H1 (cell line): ENCODE results near the gene EFHC1. TPM values are rescaled to one million over a fixed set of nuclear protein-coding genes. Genes with fewer than 3 reads are reported as not detected.

Experiments used
- CTCF ChIA-PET: fragments of 300-600 bp; sonication (Branson Sonifier 250); formaldehyde crosslinking; loops from one replicate; lab custom pipeline; 2021; ENCODE audit not compliant: partially characterized antibody; lab: Charles Lee
- POLR2A ChIA-PET: fragments of 300-600 bp; sonication (Branson Sonifier 250); formaldehyde crosslinking; loops from one replicate; lab custom pipeline; 2021; ENCODE audit warnings: inconsistent platforms; ENCODE audit not compliant: partially characterized antibody; lab: Charles Lee
- DNase-seq, 2 experiments: peaks; one replicate each; pipeline versions ENCODE4 v3.0.0 to v3.0.0-alpha.2; 2010 to 2022; ENCODE audit warnings: low spot score in 2 of 2, low read depth in 1 of 2, mixed read lengths in 1 of 2
- FAIRE-seq: peaks from 2 replicates; lab custom pipeline; 2011; peaks lifted over from hg19 to GRCh38; lab: Jason Lieb, UNC
- H2AFZ ChIP-seq: 2 replicates; pipeline ENCODE4 v1.8.1; 2012; ENCODE audit warnings: low read length, inconsistent platforms
- H2AK5ac ChIP-seq: 2 replicates; pipeline ENCODE4 v1.6.1; 2013; ENCODE audit warnings: low read depth, low read length
- H2BK120ac ChIP-seq: replicated peaks from 2 replicates; pipeline ENCODE3; 2013; ENCODE audit warnings: low read depth, low read length, inconsistent platforms
- H2BK12ac ChIP-seq: 2 replicates; pipeline ENCODE4 v1.6.1; 2013; ENCODE audit warnings: low read depth, low read length
- H2BK15ac ChIP-seq: 2 replicates; pipeline ENCODE4 v1.6.1; 2013; ENCODE audit warnings: low read length
- H2BK20ac ChIP-seq: 2 replicates; pipeline ENCODE4 v1.6.1; 2013; ENCODE audit warnings: low read length
- H2BK5ac ChIP-seq: 2 replicates; pipeline ENCODE4 v1.6.1; 2013; ENCODE audit warnings: low read depth, low read length
- H3K14ac ChIP-seq: 2 replicates; pipeline ENCODE4 v1.6.1; 2013; ENCODE audit warnings: inconsistent platforms; ENCODE audit not compliant: insufficient read length
- H3K18ac ChIP-seq: 2 replicates; pipeline ENCODE4 v1.6.1; 2013; ENCODE audit warnings: low read length; ENCODE audit errors: extremely low read depth
- H3K23ac ChIP-seq: 2 replicates; pipeline ENCODE4 v1.6.1; 2013; ENCODE audit warnings: inconsistent platforms; ENCODE audit not compliant: insufficient read length
- H3K23me2 ChIP-seq: 2 replicates; pipeline ENCODE4 v1.6.1; 2013; ENCODE audit warnings: low read depth, low read length
- H3K27ac ChIP-seq: 2 replicates; pipeline ENCODE4 v1.6.1; 2011; ENCODE audit warnings: low read depth, low read length, inconsistent platforms
- H3K27me3 ChIP-seq, 4 experiments: replicated peaks in 1 of 4; 1 replicate in 1 of 4; 2 replicates in 3 of 4; pipeline versions ENCODE4 v1.6.1 to v1.8.1; 2011 to 2013; ENCODE audit warnings: low read length in 3 of 4, mild to moderate bottlenecking in 3 of 4, inconsistent platforms in 2 of 4, mixed read lengths in 2 of 4, moderate library complexity in 1 of 4; ENCODE audit not compliant: control insufficient read depth in 3 of 4, insufficient read depth in 3 of 4; ENCODE audit errors: extremely low read depth in 1 of 4
- H3K36me3 ChIP-seq, 4 experiments: 2 replicates each; pipeline versions ENCODE4 v1.6.1 to v1.8.1; 2011 to 2013; ENCODE audit warnings: mild to moderate bottlenecking in 4 of 4, low read length in 3 of 4, moderate library complexity in 2 of 4, control low read depth in 1 of 4, inconsistent platforms in 1 of 4; ENCODE audit not compliant: insufficient read depth in 4 of 4, control insufficient read depth in 2 of 4
- H3K4ac ChIP-seq: replicated peaks from 2 replicates; pipeline ENCODE3; 2013; ENCODE audit warnings: low read length, low read depth, mixed read lengths, inconsistent platforms; ENCODE audit not compliant: insufficient read length
- H3K4me1 ChIP-seq, 4 experiments: replicated peaks in 1 of 4; 1 replicate in 1 of 4; 2 replicates in 3 of 4; pipeline versions ENCODE4 v1.6.1 to v1.8.1; 2011 to 2013; ENCODE audit warnings: low read length in 3 of 4, inconsistent platforms in 2 of 4, mixed read lengths in 1 of 4; ENCODE audit not compliant: insufficient read depth in 4 of 4, control insufficient read depth in 3 of 4
- H3K4me2 ChIP-seq, 2 experiments: 2 replicates each; pipeline versions ENCODE4 v1.6.1 to v1.8.1; 2011 to 2013; ENCODE audit warnings: low read depth in 2 of 2, low read length in 2 of 2, control low read depth in 1 of 2, inconsistent platforms in 1 of 2, mild to moderate bottlenecking in 1 of 2; ENCODE audit not compliant: insufficient read depth in 1 of 2
- H3K4me3 ChIP-seq, 4 experiments: fragments of 200-600, 300-600 bp in 1 of 4; sonication (generic), shearing (Covaris generic), sonication (Bioruptor Twin) in 1 of 4; 2 replicates each; pipeline versions ENCODE4 v1.5.1 to v1.8.1; 2011 to 2016; ENCODE audit warnings: low read length in 4 of 4, low read depth in 3 of 4, control low read depth in 2 of 4, inconsistent platforms in 2 of 4, mild to moderate bottlenecking in 2 of 4, mixed read lengths in 1 of 4, moderate library complexity in 1 of 4; ENCODE audit not compliant: insufficient read depth in 2 of 4; ENCODE audit errors: extremely low read depth in 1 of 4
- H3K56ac ChIP-seq: replicated peaks from 2 replicates; pipeline ENCODE3; 2013; ENCODE audit warnings: low read depth, mild to moderate bottlenecking, mixed read lengths, low read length, inconsistent platforms; ENCODE audit not compliant: insufficient read length
- H3K79me1 ChIP-seq: 2 replicates; pipeline ENCODE4 v1.6.1; 2013; ENCODE audit warnings: low read depth, low read length, control low read depth
- H3K79me2 ChIP-seq, 2 experiments: 2 replicates each; pipeline versions ENCODE4 v1.6.1 to v1.8.1; 2012 to 2013; ENCODE audit warnings: low read length in 2 of 2, mild to moderate bottlenecking in 2 of 2, inconsistent platforms in 1 of 2; ENCODE audit not compliant: insufficient read depth in 2 of 2, control insufficient read depth in 1 of 2
- H3K9ac ChIP-seq, 4 experiments: replicated peaks in 1 of 4; 1 replicate in 1 of 4; 2 replicates in 3 of 4; pipeline versions ENCODE4 v1.6.1 to v1.8.1; 2011 to 2013; ENCODE audit warnings: low read depth in 3 of 4, low read length in 3 of 4, control low read depth in 2 of 4, mild to moderate bottlenecking in 2 of 4, moderate library complexity in 2 of 4, inconsistent platforms in 1 of 4; ENCODE audit errors: extremely low read depth in 1 of 4
- H3K9me3 ChIP-seq, 2 experiments: 2 replicates each; pipeline versions ENCODE4 v1.6.1 to v1.8.1; 2012 to 2013; ENCODE audit warnings: mild to moderate bottlenecking in 2 of 2, moderate library complexity in 2 of 2, control low read depth in 1 of 2, inconsistent platforms in 1 of 2, low read depth in 1 of 2, low read length in 1 of 2, mixed read lengths in 1 of 2; ENCODE audit not compliant: insufficient read depth in 2 of 2
- H4K20me1 ChIP-seq, 2 experiments: replicated peaks in 1 of 2; 2 replicates each; pipeline versions ENCODE3 to v1.8.1; 2011 to 2013; ENCODE audit warnings: inconsistent platforms in 2 of 2, low read length in 2 of 2, mild to moderate bottlenecking in 1 of 2; ENCODE audit not compliant: insufficient read depth in 2 of 2, control insufficient read depth in 1 of 2
- H4K5ac ChIP-seq: 2 replicates; pipeline ENCODE4 v1.6.1; 2013; ENCODE audit warnings: low read length, low read depth, mixed read lengths, inconsistent platforms; ENCODE audit not compliant: insufficient read length
- H4K8ac ChIP-seq: 2 replicates; pipeline ENCODE4 v1.8.0; 2013; ENCODE audit warnings: mild to moderate bottlenecking, moderate library complexity, low read length, inconsistent platforms; ENCODE audit not compliant: insufficient read depth; ENCODE audit errors: extremely low read depth
- H4K91ac ChIP-seq: replicated peaks from 2 replicates; pipeline ENCODE3; 2013; ENCODE audit warnings: low read length, mixed read lengths, inconsistent platforms; ENCODE audit not compliant: insufficient read length
- ASH2L ChIP-seq: fragments of 200-600, 300-600 bp; sonication (generic); IDR thresholded peaks from one replicate; pipeline ENCODE4 v1.7.1; 2017; ENCODE audit warnings: low read length
- ATF3 ChIP-seq: IDR thresholded peaks from 2 replicates; pipeline ENCODE4 v1.6.1; 2011; ENCODE audit warnings: low read depth, mild to moderate bottlenecking, low read length; ENCODE audit not compliant: insufficient read depth
- BCL11A ChIP-seq, 2 experiments: IDR thresholded peaks; one replicate each; pipeline ENCODE4 v1.6.1; 2011; ENCODE audit warnings: low read depth in 2 of 2, low read length in 2 of 2, mild to moderate bottlenecking in 2 of 2
- CEBPB ChIP-seq: IDR thresholded peaks from 2 replicates; pipeline ENCODE4 v1.6.1; 2012; ENCODE audit warnings: low read depth, low read length
- CHD1 ChIP-seq: IDR thresholded peaks from 2 replicates; pipeline ENCODE4 v1.6.1; 2012; ENCODE audit warnings: low read depth, low read length, improper control_type of control experiment
- EP300 ChIP-seq, 2 experiments: IDR thresholded peaks; 1 replicate in 1 of 2; 2 replicates in 1 of 2; pipeline ENCODE4 v1.6.1; 2011 to 2012; ENCODE audit warnings: low read depth in 2 of 2, low read length in 2 of 2, mild to moderate bottlenecking in 2 of 2, borderline replicate concordance in 1 of 2, inconsistent platforms in 1 of 2, moderate library complexity in 1 of 2
- GABPA ChIP-seq: IDR thresholded peaks from 2 replicates; pipeline ENCODE4 v1.6.1; 2011; ENCODE audit warnings: mild to moderate bottlenecking, low read length, moderate library complexity, borderline replicate concordance; ENCODE audit not compliant: insufficient read depth
- POLR2A ChIP-seq, 2 experiments: IDR thresholded peaks; 1 replicate in 1 of 2; 2 replicates in 1 of 2; pipeline ENCODE4 v1.6.1; 2011; ENCODE audit warnings: low read depth in 2 of 2, low read length in 2 of 2, mild to moderate bottlenecking in 2 of 2; ENCODE audit errors: control extremely low read depth in 1 of 2
- RFX5 ChIP-seq: IDR thresholded peaks from 2 replicates; pipeline ENCODE4 v1.6.1; 2011; ENCODE audit warnings: low read depth, low read length, improper control_type of control experiment, borderline replicate concordance
- SIN3A ChIP-seq, 2 experiments: IDR thresholded peaks in 1 of 2; conservative IDR thresholded peaks in 1 of 2; 2 replicates each; pipeline ENCODE4 v1.6.1; 2011 to 2012; ENCODE audit warnings: low read length in 2 of 2, improper control_type of control experiment in 1 of 2, low read depth in 1 of 2, mild to moderate bottlenecking in 1 of 2
- SIX5 ChIP-seq: IDR thresholded peaks from 2 replicates; pipeline ENCODE4 v1.6.1; 2011; ENCODE audit warnings: mild to moderate bottlenecking, low read depth, low read length
- SP1 ChIP-seq: IDR thresholded peaks from 2 replicates; pipeline ENCODE4 v1.6.1; 2011; ENCODE audit warnings: low read depth, low read length
- SUZ12 ChIP-seq: fragments of 200-600 bp; sonication (generic); IDR thresholded peaks from 2 replicates; pipeline ENCODE4 v1.6.1; 2012; ENCODE audit warnings: mild to moderate bottlenecking, inconsistent platforms, low read length, moderate library complexity, mixed read lengths
- TEAD4 ChIP-seq: IDR thresholded peaks from 2 replicates; pipeline ENCODE4 v1.6.1; 2012; ENCODE audit warnings: low read depth, low read length, inconsistent platforms, mixed read lengths
- WGBS, 2 experiments: shearing (Covaris generic) in 1 of 2; methylation state at CpG; one replicate each; pipeline versions ENCODE4 v1.1.6 to v1.1.7; 2013 to 2015; ENCODE audit warnings: low lambda C conversion rate in 2 of 2, mixed read lengths in 2 of 2, inconsistent platforms in 1 of 2, low coverage in 1 of 2, missing lambda C conversion rate in 1 of 2; ENCODE audit not compliant: insufficient replicate concordance in 2 of 2, insufficient coverage in 1 of 2, insufficient read length in 1 of 2; ENCODE audit errors: extremely low coverage in 1 of 2, missing lambda C conversion rate in 1 of 2; 5-methylcytosine and 5-hydroxymethylcytosine counted together
- polyA plus RNA-seq, 7 experiments: library from polyadenylated mRNA; depleted of rRNA in 3 of 7; stranded (reverse) in 5 of 7; unstranded in 2 of 7; fragments of >200 nt in 5 of 7; fragments of 200-250 nt in 2 of 7; gene quantifications; 1 replicate in 5 of 7; 2 replicates in 1 of 7; 4 replicates in 1 of 7; pipeline versions ENCODE4 v1.2.1 to v1.2.3, GENCODE V29; 2011 to 2013; ENCODE audit warnings: missing spikeins in 2 of 7, mixed read lengths in 2 of 7
- total RNA-seq: library from RNA; stranded (reverse); fragmentation: NEBNext Ultra II Directional; extraction: Animal tissue kit (Norgen Biotek cat#: 25700); gene quantifications from 2 replicates; pipeline ENCODE4 v1.2.1, GENCODE V29; 2021

The EFHC1 gene
- total and polyA plus RNA-seq, 2 of the 8 experiments (the other 6 are each of a cell fraction or from before 2014, with no cell fraction given) = 10.5 to 16.4 TPM

DNA sequence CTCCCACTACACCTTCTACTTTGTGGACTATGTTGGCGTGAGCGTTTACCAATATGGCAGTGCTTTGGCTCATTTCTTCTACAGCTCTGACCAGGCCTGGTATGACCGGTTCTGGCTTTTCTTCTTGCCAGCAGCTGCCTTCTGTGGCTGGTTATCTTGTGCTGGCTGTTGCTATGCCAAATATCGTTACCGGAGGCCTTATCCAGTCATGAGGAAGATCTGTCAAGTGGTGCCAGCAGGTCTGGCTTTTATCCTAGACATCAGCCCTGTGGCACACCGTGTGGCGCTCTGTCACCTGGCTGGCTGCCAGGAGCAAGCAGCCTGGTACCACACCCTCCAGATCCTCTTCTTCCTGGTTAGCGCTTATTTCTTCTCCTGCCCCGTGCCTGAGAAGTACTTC lies 16.5 kb upstream of the EFHC1 start:
- ChIA-PET POLR2A (interaction anchor here (9.5 kb wide), 1 partner anchor 119 kb away, joined by 75 read pairs; the partner anchor contains the start of gene MCM3), CTCF (interaction anchor here (1.0 to 11.2 kb wide), 5 partner anchors 9 to 258 kb away, joined by 4 to 175 read pairs (median 18); partner anchors contain the start of gene MCM3)
- no peaks in the 10 kb centered on the region for H3K9me3 ChIP-seq
- H3K9ac ChIP-seq = no peak overlapping the region
- H3K27me3 ChIP-seq = no peaks in the 10 kb centered on the region
- H3K23me2 ChIP-seq = no peaks in the 10 kb centered on the region
- no peak overlapping the region for H3K4me3 ChIP-seq
- 93% methylated on average over 9 of the region's 9 CpGs; no CpG with 5 or more reads in 1 of the 2 experiments for WGBS, 2 experiments
- no peak overlapping the region for H2BK20ac ChIP-seq
- no peak overlapping the region for H3K56ac ChIP-seq
- H4K8ac ChIP-seq = no peak overlapping the region
- no peaks in the 10 kb centered on the region for H3K79me2 ChIP-seq
- H3K23ac ChIP-seq = no peak overlapping the region
- H3K27ac ChIP-seq = no peak overlapping the region
- no peak overlapping the region for H2BK5ac ChIP-seq
- no peak overlapping the region for H3K4ac ChIP-seq
- FAIRE-seq = no peak
- H4K91ac ChIP-seq = no peak overlapping the region
- no peak overlapping the region for H2BK12ac ChIP-seq
- no peak overlapping the region for H2AFZ ChIP-seq
- peaks cover 0 to 4% (median 3%) of the 10 kb centered on the region in 4 experiments; a peak in 3 of 7 replicates for H3K4me1 ChIP-seq
- H2BK120ac ChIP-seq = no peak overlapping the region
- no peak overlapping the region for H4K5ac ChIP-seq
- H3K36me3 ChIP-seq = peaks cover 0 to 6% (median 0%) of the 10 kb centered on the region in 4 experiments; a peak in 2 of 8 replicates
- no peak overlapping the region for H3K18ac ChIP-seq
- TF ChIP-seq TEAD4 (no peak), GABPA (no peak), SP1 (no peak), POLR2A (IDR thresholded peaks at IDR 0.05; ENCODE audit: control extremely low read depth in 1 of 2, low read depth in 2 of 2, low read length in 2 of 2) (no peak), EP300 (IDR thresholded peaks at IDR 0.05; ENCODE audit: borderline replicate concordance in 1 of 2, low read depth in 2 of 2, low read length in 2 of 2) (no peak), RFX5 (no peak), ASH2L (no peak), SIN3A (conservative IDR thresholded peaks at IDR 0.05 in 1 of 2, IDR thresholded peaks at IDR 0.05 in 1 of 2; ENCODE audit: low read depth in 1 of 2, low read length in 2 of 2) (no peak), CHD1 (no peak), SUZ12 (no peak), BCL11A (IDR thresholded peaks at IDR 0.05; ENCODE audit: low read depth in 2 of 2, low read length in 2 of 2) (no peak), CEBPB (no peak), ATF3 (no peak), SIX5 (no peak)
- no peaks in the 10 kb centered on the region for H3K79me1 ChIP-seq
- H4K20me1 ChIP-seq = no peaks in the 10 kb centered on the region
- H2AK5ac ChIP-seq = no peak overlapping the region
- H3K14ac ChIP-seq = no peak overlapping the region
- no peak for DNase-seq
- no peak overlapping the region for H3K4me2 ChIP-seq
- no peak overlapping the region for H2BK15ac ChIP-seq
